Activated CD4-positive, alpha-beta memory T cell treated with anti-CD3 and anti-CD28 coated beads, Interleukin-2, amount 10 ng/mL, durations not matched to agents 7 days and 5 days (primary cell): ENCODE data around the gene RIN1. TPM values are rescaled to one million over a fixed set of nuclear protein-coding genes. Genes with fewer than 3 reads are reported as not detected.

Experiments
- CTCF ChIA-PET: fragments of 350-600 bp; sonication (Branson Sonifier 250); formaldehyde crosslinking; loops from one replicate; lab custom pipeline; 2021; ENCODE audit warnings: antibody characterized with exemption, inconsistent platforms; lab: Charles Lee
- POLR2A ChIA-PET: fragments of 350-600 bp; sonication (Branson Sonifier 250); formaldehyde crosslinking; loops from one replicate; lab custom pipeline; 2021; ENCODE audit warnings: antibody characterized with exemption; lab: Charles Lee
- DNase-seq: peaks from one replicate; pipeline ENCODE4 v3.0.0-alpha.2; 2020
- H3K27ac Mint-ChIP-seq: one replicate; pipeline ENCODE4 v1.8.0; 2021; ENCODE audit warnings: mild to moderate bottlenecking, mixed read lengths
- H3K27me3 Mint-ChIP-seq: one replicate; pipeline ENCODE4 v1.8.0; 2021; ENCODE audit warnings: mixed read lengths
- H3K36me3 Mint-ChIP-seq: one replicate; pipeline ENCODE4 v1.8.0; 2021; ENCODE audit warnings: low read depth, mixed read lengths
- H3K4me1 Mint-ChIP-seq: one replicate; pipeline ENCODE4 v1.8.0; 2021; ENCODE audit warnings: mixed read lengths
- H3K4me3 Mint-ChIP-seq: one replicate; pipeline ENCODE4 v1.8.0; 2021; ENCODE audit warnings: mild to moderate bottlenecking, mixed read lengths
- H3K9me3 Mint-ChIP-seq: one replicate; pipeline ENCODE4 v1.8.0; 2021; ENCODE audit warnings: mixed read lengths
- total RNA-seq, 2 experiments: library from RNA; stranded (reverse); gene quantifications; one replicate each; pipeline ENCODE4 v1.2.3, GENCODE V29; 2021

RIN1 gene
- total RNA-seq, 2 experiments from 2014 or later: 0.43 to 0.73 TPM

DNA sequence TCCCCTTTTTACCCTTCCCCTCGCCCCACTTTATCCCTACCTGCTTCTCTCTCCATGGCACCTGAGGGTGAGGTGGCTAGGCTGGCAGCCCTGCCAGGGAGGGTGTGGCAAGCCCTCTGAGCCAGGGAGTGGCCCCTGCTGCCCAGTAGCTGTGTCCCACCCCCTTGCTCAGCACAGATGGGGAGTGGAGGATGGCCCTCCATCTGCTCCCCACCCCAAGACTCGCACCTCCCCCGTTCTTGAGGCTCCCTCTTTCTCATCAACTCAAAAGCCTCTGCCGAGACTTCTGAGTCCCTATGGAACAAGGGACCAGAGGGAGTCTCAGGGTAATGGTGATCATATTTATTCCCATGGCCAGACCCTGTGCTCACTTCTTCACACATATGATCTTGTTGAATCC lies 42.9 kb downstream of the RIN1 start:
- CTCF ChIA-PET: no interaction called here

DNA sequence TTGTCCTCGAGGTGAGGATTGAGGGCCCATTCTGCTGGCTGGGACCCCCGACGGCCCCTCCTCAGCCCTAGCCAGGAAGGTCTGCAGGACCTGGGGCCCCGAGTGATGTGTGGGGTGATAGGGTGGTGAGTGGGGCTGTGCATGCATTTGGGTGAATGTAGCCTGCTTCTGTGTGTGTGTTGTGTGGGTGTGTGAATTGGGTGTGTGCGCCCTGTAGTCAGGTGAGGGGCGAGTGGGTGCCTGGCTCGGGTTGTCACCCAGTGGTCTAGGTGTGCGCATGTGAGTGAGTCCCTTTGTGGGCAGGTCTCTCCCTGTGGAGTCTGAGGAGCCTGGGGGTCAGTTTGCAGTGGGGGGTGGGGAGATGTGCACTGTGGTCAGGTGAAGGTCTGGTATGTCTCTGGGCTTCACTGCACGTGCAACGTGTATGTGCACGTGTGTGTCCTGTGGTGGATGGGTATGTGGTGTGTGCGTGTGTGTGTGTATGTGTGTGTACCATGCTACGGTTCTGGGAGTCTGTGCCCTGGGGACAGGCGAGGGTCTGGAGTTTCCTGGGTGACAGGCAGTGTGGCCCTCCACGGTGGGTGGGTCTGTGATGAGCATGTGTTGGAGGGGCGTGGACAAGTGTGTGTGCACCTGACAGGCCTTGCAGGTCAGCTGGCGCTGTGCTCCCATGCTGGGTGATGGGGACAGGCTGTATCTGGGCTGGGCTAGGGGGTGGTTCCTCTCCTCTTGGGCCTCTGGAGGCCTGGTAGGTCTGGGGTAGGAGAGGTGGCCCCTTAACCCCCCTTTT lies 43.5 kb downstream of the RIN1 start:
- H3K4me3 Mint-ChIP-seq: peak overlapping the region; percentile 17
- H3K4me1 Mint-ChIP-seq: peaks cover 30% of the 10 kb centered on the region
- CTCF ChIA-PET: no interaction called here
- H3K27ac Mint-ChIP-seq: no peak overlapping the region
- H3K36me3 Mint-ChIP-seq: no peaks in the 10 kb centered on the region
- POLR2A ChIA-PET: no interaction called here
- no peak for DNase-seq
- peaks cover 29% of the 10 kb centered on the region for H3K27me3 Mint-ChIP-seq
- no peaks in the 10 kb centered on the region for H3K9me3 Mint-ChIP-seq

More for the DNA sequence above, 42.9 kb downstream of the RIN1 start:
- Mint-ChIP-seq H3K4me1 (peaks cover 26% of the 10 kb centered on the region), H3K4me3 (no peak overlapping the region), H3K27me3 (peaks cover 29% of the 10 kb centered on the region), H3K27ac (no peak overlapping the region), H3K36me3 (no peaks in the 10 kb centered on the region), H3K9me3 (no peaks in the 10 kb centered on the region)
- POLR2A ChIA-PET: no interaction called here
- DNase-seq: no peak

DNA sequence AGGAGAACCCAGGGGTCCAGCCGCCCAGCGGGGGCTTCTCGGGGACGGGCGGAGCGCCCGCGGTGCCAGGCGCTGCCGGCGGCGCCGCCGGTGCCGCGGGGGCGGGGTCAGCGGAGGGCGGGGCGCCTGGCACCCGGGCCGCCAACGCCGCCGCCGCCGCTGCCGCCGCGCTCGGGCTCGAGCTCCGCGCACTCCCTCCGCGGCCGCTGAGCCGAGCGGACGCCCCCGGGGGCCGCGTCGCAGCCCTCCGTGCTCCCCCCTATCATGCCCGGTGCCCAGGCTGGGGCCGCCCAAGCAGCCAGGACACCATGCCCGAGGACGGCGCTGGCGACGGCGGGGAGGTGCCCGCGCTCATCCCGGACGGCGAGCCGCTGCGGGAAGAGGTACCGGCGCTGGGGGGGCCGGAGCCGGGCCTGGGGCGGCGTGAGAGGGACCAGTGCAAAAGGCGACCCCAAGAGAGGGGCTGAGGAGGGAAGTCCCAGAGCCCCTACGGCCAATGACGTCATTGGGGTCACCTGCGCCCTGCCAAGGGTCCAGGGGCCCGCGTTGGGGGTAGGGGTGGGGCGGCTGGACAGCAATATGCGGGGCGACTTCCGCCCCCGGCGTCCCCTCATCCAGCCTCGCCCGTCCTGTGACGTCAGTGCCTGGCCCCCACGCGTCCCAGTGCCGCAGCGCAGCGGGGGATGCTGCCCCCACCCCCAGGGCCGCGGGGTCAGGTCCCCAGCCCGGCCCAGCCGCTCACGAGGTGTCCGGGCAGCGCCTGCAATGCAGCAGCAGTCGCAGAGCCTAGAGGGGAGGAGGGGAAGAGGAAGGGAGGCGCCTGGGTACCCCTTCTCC lies 44.3 kb downstream of the RIN1 start, which contains the start of gene TMEM151A:
TSS of gene TMEM151A (plus strand) at position 189 of the 837 bp plus-strand sequence. CDS start at position 309, 120 bp downstream.
- Mint-ChIP-seq H3K4me1 (peaks cover 38% of the 10 kb centered on the region), H3K9me3 (no peaks in the 10 kb centered on the region), H3K36me3 (no peaks in the 10 kb centered on the region), H3K27ac (no peak within 1 kb of the TSS), H3K27me3 (peaks cover 29% of the 10 kb centered on the region), H3K4me3 (peak within 1 kb of the TSS; percentile 92)
- DNase-seq: no peak
- CTCF ChIA-PET: interaction anchor here (0.6 to 1.7 kb wide), 3 partner anchors 20 to 138 kb away, joined by 3 to 8 read pairs (median 5); no protein-coding TSS in a partner anchor
- POLR2A ChIA-PET: interaction anchor here (1.1 to 4.4 kb wide), 2 partner anchors 21 to 52 kb away, joined by 4 to 28 read pairs; no protein-coding TSS in a partner anchor

DNA sequence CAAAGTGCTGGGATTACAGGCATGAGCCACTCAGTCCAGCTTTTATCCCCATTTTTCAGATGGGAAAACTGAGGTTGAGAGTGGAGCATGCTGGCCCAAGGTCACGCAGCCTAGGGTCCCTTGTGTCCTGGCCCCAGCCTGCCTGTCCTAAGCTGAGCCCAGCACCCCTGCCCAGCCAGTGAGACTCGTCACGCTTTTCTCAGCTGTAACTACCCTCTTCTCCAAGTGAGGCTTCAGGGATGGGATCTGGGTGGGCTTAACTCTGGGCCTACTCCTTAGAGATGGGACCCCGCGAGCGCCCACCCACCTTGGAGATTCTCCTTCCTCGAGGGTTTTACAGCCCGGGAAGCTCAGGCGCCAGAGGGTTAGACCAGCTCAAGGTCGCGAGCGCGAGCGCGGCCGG lies 44.9 kb downstream of the RIN1 start:
- CTCF ChIA-PET: interaction anchor here (1.6 to 1.7 kb wide), 2 partner anchors 20 to 69 kb away, joined by 3 to 8 read pairs; no protein-coding TSS in a partner anchor

DNA sequence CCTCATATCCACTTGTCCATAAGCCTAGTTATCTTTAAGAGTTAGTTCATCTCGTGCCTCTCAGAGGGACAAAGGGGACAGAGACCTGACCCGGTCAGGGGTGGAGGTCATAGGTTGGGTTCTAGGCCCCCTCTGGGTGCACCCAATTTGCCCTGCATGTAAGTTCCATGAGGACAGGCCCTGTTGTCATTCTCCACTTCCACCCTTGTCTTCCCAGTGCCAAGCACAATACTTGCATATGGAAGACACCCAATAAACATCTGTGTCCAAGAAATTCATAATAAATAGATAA lies 46.0 kb downstream of the RIN1 start:
- POLR2A ChIA-PET: interaction anchor here (1.0 to 4.4 kb wide), 4 partner anchors 11 to 46 kb away, joined by 3 to 28 read pairs (median 20); partner anchors contain the start of genes CNIH2, RAB1B and RIN1
- peaks cover 29% of the 10 kb centered on the region for H3K27me3 Mint-ChIP-seq
- DNase-seq: no peak
- no peaks in the 10 kb centered on the region for H3K36me3 Mint-ChIP-seq
- no peaks in the 10 kb centered on the region for H3K9me3 Mint-ChIP-seq
- peak overlapping the region; percentile 92 for H3K4me3 Mint-ChIP-seq
- no peak overlapping the region for H3K27ac Mint-ChIP-seq
- CTCF ChIA-PET: interaction anchor here (1.6 to 2.1 kb wide), 2 partner anchors 25 to 68 kb away, joined by 3 to 5 read pairs; no protein-coding TSS in a partner anchor
- peaks cover 42% of the 10 kb centered on the region for H3K4me1 Mint-ChIP-seq

More for the DNA sequence above, 44.9 kb downstream of the RIN1 start:
- Mint-ChIP-seq H3K9me3 (no peaks in the 10 kb centered on the region), H3K27ac (no peak overlapping the region), H3K36me3 (no peaks in the 10 kb centered on the region), H3K4me3 (no peak overlapping the region), H3K4me1 (peaks cover 42% of the 10 kb centered on the region), H3K27me3 (peaks cover 29% of the 10 kb centered on the region)
- DNase-seq: no peak
- POLR2A ChIA-PET: interaction anchor here (1.1 to 4.4 kb wide), 2 partner anchors 21 to 53 kb away, joined by 4 to 28 read pairs; no protein-coding TSS in a partner anchor

DNA sequence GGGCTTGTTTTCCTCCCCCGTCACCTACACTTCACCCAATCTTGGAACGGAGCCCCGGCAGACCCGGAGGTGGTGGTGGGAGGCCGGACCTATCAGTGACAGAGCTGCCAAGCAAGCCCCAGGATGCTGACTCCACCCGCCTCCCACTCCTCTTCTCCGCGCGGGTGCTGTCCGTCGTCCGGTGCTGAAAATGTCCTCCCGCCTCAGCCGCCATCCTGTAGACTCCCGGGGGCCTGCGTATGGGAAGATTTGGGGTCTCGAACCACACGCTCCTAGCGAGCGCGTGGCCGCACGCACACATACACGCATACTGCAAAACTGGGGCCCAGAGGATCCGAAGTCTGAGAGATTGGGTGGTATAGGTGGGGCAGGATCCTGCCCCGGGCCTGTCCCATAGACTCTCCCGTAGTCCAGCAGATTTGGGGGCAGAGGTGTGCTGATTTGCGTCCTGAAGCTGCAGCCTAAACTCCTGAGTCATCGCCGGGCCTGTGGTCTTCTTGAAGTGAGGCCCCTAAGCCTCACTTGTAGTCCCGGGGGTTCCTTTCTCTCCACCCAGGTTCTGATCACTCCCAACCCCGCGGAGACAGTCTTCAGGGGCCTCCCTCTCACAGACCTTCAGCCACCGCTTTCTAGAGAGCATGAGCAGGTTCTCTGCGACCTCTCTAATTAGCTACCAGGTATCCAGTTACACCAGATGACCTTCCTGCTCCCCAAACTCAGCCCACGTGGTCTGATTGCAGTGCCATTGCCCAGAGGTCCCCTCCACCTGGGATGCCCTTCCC lies 46.5 kb downstream of the RIN1 start:
- Mint-ChIP-seq H3K4me3 (peak overlapping the region; percentile 92), H3K36me3 (no peaks in the 10 kb centered on the region), H3K27me3 (peaks cover 29% of the 10 kb centered on the region), H3K9me3 (no peaks in the 10 kb centered on the region), H3K4me1 (peaks cover 42% of the 10 kb centered on the region), H3K27ac (peak overlapping the region; percentile 78)
- POLR2A ChIA-PET: interaction anchor here (0.6 to 4.4 kb wide), 18 partner anchors 10 to 577 kb away, joined by 3 to 28 read pairs (median 4); partner anchors contain the start of genes BRMS1, CNIH2, RAB1B and RBM4
- peak; percentile 82 for DNase-seq
- CTCF ChIA-PET: interaction anchor here (0.8 to 3.8 kb wide), 10 partner anchors 9 to 349 kb away, joined by 3 to 33 read pairs (median 4); partner anchors contain the start of genes MRPL11 and RBM4

DNA sequence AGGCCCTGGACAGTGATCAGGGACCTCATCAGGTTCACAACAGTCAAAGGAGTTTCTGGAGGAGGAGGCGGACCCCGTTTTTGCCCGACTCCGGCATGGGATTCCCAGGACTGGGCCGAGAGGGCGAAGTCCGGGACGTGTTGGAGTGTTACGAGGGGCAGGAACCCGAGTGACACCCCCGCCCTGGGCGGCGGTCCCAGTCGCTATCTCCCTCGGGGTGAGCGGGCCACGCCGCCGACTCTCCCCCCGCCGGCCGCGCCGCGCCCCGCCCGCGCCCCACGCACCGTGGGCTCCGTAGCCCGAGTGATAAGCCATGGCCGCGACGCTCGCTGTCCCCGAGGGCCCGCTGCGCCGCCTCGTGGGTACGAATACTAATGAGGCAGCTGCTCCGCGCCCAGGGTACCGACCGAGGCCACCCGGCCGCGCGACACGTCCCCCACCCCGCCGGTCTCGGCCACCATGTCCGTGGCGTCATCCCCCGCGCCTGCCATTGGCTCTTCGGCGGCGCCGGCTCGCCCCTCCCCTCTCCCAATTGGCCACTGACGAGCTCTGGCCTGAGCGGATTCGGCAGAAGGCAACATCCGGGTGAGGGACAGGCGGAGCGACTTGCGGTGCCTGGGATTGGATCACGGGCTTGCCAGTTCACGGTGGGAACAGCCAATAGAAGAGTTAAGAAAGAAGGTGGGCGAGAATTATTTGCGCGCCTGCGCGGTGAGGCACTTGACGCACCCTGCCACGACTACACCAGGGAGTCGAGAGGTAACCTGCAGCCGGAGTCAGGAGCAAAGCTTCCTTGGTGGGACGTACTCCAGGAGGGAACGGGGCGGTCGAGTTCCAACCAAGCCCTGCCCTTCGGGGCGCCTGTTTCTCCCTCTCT lies 47.3 kb downstream of the RIN1 start, which contains the start of gene YIF1A:
TSS of gene YIF1A (minus strand) at position 473 of the 877 bp plus-strand sequence. CDS start at position 315, 158 bp downstream.
- Mint-ChIP-seq H3K4me3 (peak within 1 kb of the TSS; percentile 92), H3K9me3 (no peaks in the 10 kb centered on the region), H3K36me3 (no peaks in the 10 kb centered on the region), H3K4me1 (peaks cover 42% of the 10 kb centered on the region), H3K27me3 (peaks cover 27% of the 10 kb centered on the region), H3K27ac (peak within 1 kb of the TSS; percentile 83)
- CTCF ChIA-PET: interaction anchor here (0.7 to 3.8 kb wide), 10 partner anchors 8 to 349 kb away, joined by 3 to 33 read pairs (median 4); partner anchors contain the start of genes MRPL11 and RBM4
- POLR2A ChIA-PET: interaction anchor here (0.6 to 4.4 kb wide), 18 partner anchors 9 to 576 kb away, joined by 3 to 28 read pairs (median 4); partner anchors contain the start of genes BRMS1, CNIH2, RAB1B and RBM4
- peak; percentile 99 for DNase-seq

DNA sequence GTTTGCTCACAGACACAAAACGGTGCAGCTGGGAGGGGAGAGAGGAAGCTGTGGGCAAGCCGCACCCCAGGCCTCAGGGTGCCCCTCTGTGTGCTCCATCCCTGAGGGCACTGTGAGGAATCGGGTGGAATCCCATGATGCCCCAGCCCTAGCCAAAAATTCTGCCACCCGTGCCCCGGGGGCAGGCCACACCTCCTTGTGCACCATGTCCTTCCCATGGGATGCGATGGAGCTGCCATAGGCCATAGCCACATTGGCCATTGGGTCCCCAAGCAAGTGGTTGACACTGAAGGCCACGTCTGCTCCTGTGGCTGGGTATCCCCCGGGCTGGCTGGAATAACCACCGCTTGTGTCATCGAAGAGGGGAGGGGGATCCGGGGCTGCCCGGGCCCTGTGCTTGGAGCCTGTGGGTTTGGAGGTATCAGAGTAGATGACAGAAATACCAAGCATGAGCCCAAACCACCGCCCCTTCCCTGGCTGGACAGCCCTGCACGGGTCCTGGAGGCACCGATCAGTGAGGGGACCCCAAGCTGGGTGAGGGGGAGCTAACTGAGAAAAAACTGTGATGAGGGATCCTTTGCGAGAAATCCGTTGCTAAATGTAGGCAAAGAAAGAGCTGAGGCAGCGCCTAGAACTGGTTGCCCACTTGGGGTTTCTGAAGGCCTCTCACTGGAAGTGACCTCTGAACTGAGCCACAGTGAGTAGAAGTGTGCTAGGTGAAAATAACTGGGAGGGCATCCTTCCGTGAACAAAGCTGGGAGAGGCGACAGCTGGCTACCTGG lies 48.2 kb downstream of the RIN1 start:
- peak overlapping the region; percentile 83 for H3K27ac Mint-ChIP-seq
- ChIA-PET POLR2A (interaction anchor here (1.2 to 4.4 kb wide), 10 partner anchors 8 to 351 kb away, joined by 3 to 28 read pairs (median 7); partner anchors contain the start of genes BRMS1, CNIH2, RAB1B and RBM4), CTCF (interaction anchor here (0.7 to 3.8 kb wide), 5 partner anchors 21 to 151 kb away, joined by 3 to 33 read pairs (median 6); partner anchors contain the start of gene MRPL11)
- no peak for DNase-seq
- no peaks in the 10 kb centered on the region for H3K36me3 Mint-ChIP-seq
- H3K9me3 Mint-ChIP-seq: no peaks in the 10 kb centered on the region
- peaks cover 45% of the 10 kb centered on the region for H3K4me1 Mint-ChIP-seq
- peaks cover 22% of the 10 kb centered on the region for H3K27me3 Mint-ChIP-seq
- peak overlapping the region; percentile 92 for H3K4me3 Mint-ChIP-seq

DNA sequence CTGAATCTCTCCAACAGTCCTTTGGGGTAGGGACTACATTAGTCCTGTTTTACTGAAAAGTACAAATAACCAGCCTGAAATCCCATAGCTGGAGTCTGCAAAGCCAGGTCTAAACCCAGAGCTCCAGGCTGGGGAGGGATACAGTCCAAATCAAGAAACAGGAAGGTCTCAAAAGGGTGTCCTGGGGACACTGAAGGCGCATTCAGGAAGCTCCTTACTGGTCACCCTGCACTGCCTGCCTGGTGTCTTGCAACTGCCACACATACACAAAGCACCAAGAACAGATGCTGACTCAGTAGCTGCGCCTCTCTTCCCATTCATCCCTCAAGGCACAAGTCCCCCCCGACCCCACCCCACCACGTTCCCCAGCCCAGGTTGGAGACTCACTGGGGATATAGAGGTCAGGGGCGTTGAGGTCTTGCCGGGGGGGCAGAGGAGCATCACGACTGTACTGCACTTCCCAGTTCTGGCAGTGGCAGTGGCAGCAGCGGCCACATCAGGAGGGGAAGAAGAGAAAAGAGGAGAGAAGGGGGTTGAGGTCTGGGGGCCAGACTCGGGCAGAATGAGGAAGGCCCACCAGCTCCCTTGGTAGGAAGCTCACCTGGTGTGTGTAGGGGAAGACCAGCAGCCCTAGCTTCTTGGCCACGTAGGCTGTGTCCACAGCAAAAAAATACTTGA lies 48.9 kb downstream of the RIN1 start:
- Mint-ChIP-seq H3K4me3 (peak overlapping the region; percentile 64), H3K36me3 (no peaks in the 10 kb centered on the region), H3K27ac (peak overlapping the region; percentile 10), H3K27me3 (peaks cover 14% of the 10 kb centered on the region), H3K4me1 (peaks cover 47% of the 10 kb centered on the region), H3K9me3 (no peaks in the 10 kb centered on the region)
- ChIA-PET POLR2A (interaction anchor here (1.6 to 4.4 kb wide), 5 partner anchors 8 to 67 kb away, joined by 3 to 28 read pairs (median 17); partner anchors contain the start of genes CNIH2 and RAB1B), CTCF (interaction anchor here (1.2 to 3.8 kb wide), 3 partner anchors 20 to 85 kb away, joined by 3 to 33 read pairs (median 3); no protein-coding TSS in a partner anchor)
- DNase-seq: no peak

DNA sequence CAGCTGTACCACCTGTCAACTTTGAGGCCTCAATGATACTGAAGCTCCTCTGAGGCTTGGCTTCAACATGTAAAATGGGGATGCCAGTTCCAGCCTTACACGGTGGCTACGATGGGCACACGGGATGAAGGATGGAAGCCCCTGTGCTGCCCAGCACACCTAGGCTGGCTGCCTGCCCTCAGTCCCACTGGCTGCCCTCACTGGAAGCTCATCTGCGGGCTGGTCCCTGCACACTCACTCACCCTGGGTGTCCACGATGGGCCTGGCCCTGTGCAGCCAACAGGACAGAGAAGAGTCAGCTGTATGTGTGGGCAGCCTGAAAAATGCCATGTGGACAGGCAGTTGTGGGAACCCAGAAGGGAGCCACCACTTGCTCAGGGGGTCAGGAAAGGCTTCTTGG lies 49.5 kb downstream of the RIN1 start:
- Mint-ChIP-seq H3K27ac (no peak overlapping the region), H3K4me3 (peak overlapping the region; percentile 45), H3K36me3 (no peaks in the 10 kb centered on the region), H3K4me1 (peaks cover 52% of the 10 kb centered on the region), H3K9me3 (no peaks in the 10 kb centered on the region), H3K27me3 (peaks cover 14% of the 10 kb centered on the region)
- ChIA-PET POLR2A (interaction anchor here (1.6 kb wide), 1 partner anchor 11 kb away, joined by 3 read pairs; no protein-coding TSS in a partner anchor), CTCF (interaction anchor here (1.2 to 3.8 kb wide), 2 partner anchors 25 to 86 kb away, joined by 3 to 33 read pairs; no protein-coding TSS in a partner anchor)
- no peak for DNase-seq
